HCT116 (cell line): ENCODE results near the gene NF1.

Experiments used
- EZH2 ChIP-seq: fragments of 200-600 bp; sonication (generic); IDR thresholded peaks from 2 replicates; pipeline ENCODE4 v1.6.1; 2017; ENCODE audit warnings: antibody characterized with exemption, mixed run types
- POLR2A ChIP-seq: IDR thresholded peaks from 2 replicates; pipeline ENCODE4 v1.7.0; 2011; ENCODE audit warnings: borderline replicate concordance; ENCODE audit not compliant: insufficient read depth, insufficient read length; ENCODE audit errors: extremely low read depth
- POLR2AphosphoS5 ChIP-seq: IDR thresholded peaks from 2 replicates; pipeline ENCODE4 v1.6.1; 2011; ENCODE audit warnings: mild to moderate bottlenecking, low read depth, low read length, moderate library complexity
- SP1 ChIP-seq: IDR thresholded peaks from 2 replicates; pipeline ENCODE4 v1.6.1; 2012; ENCODE audit warnings: low read depth
- TF ChIP-seq, protein P1 (sequence below), 3 experiments: fragments of 200-600 bp in 1 of 3; sonication (generic) in 1 of 3; IDR thresholded peaks in 2 of 3; conservative IDR thresholded peaks in 1 of 3; 2 replicates each; pipeline ENCODE4 v1.5.1; 2012 to 2017; ENCODE audit warnings: low read depth in 2 of 3, low read length in 2 of 3, antibody characterized with exemption in 1 of 3, borderline replicate concordance in 1 of 3, control low read depth in 1 of 3, mild to moderate bottlenecking in 1 of 3, mixed read lengths in 1 of 3, mixed run types in 1 of 3, moderate library complexity in 1 of 3; ENCODE audit not compliant: insufficient read depth in 1 of 3
- TF ChIP-seq, protein P2 (sequence below): IDR thresholded peaks from 2 replicates; pipeline ENCODE4 v1.6.1; 2011; ENCODE audit warnings: mild to moderate bottlenecking, low read length, moderate library complexity; ENCODE audit not compliant: insufficient replicate concordance; ENCODE audit errors: extremely low read depth
- TF ChIP-seq, protein P3 (sequence below): IDR thresholded peaks from 2 replicates; pipeline ENCODE4 v1.6.1; 2012

DNA sequence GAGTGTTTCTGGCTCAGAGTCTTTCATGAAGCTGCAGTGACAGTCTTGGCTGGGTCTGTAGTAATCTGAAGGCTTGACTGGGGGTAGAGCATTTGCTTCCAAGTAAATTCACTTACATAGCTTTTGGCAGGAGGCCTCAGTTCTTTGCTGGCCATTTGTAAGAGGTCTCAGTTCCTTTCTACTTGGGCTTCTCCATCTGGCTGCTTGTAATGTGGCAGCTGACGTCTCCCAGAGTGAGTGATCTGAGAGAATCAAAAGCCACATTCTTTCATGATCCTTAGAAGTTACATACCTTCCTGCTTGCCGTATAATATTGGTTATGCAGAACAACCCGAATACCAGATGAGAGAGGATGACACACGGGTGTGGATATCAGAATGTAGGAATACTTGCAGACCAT, 39.8 kb downstream of the NF1 start:
- TF ChIP-seq POLR2A, result no peak
- TF ChIP-seq, protein P1, sequence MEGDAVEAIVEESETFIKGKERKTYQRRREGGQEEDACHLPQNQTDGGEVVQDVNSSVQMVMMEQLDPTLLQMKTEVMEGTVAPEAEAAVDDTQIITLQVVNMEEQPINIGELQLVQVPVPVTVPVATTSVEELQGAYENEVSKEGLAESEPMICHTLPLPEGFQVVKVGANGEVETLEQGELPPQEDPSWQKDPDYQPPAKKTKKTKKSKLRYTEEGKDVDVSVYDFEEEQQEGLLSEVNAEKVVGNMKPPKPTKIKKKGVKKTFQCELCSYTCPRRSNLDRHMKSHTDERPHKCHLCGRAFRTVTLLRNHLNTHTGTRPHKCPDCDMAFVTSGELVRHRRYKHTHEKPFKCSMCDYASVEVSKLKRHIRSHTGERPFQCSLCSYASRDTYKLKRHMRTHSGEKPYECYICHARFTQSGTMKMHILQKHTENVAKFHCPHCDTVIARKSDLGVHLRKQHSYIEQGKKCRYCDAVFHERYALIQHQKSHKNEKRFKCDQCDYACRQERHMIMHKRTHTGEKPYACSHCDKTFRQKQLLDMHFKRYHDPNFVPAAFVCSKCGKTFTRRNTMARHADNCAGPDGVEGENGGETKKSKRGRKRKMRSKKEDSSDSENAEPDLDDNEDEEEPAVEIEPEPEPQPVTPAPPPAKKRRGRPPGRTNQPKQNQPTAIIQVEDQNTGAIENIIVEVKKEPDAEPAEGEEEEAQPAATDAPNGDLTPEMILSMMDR (IDR thresholded peaks at IDR 0.05 in 2 of 3, conservative IDR thresholded peaks at IDR 0.05 in 1 of 3; ENCODE audit: borderline replicate concordance in 1 of 3, insufficient read depth in 1 of 3, low read depth in 2 of 3, low read length in 2 of 3), result no peak
- TF ChIP-seq, protein P2, sequence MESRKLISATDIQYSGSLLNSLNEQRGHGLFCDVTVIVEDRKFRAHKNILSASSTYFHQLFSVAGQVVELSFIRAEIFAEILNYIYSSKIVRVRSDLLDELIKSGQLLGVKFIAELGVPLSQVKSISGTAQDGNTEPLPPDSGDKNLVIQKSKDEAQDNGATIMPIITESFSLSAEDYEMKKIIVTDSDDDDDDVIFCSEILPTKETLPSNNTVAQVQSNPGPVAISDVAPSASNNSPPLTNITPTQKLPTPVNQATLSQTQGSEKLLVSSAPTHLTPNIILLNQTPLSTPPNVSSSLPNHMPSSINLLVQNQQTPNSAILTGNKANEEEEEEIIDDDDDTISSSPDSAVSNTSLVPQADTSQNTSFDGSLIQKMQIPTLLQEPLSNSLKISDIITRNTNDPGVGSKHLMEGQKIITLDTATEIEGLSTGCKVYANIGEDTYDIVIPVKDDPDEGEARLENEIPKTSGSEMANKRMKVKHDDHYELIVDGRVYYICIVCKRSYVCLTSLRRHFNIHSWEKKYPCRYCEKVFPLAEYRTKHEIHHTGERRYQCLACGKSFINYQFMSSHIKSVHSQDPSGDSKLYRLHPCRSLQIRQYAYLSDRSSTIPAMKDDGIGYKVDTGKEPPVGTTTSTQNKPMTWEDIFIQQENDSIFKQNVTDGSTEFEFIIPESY, result no peak
- no peak for TF ChIP-seq POLR2AphosphoS5
- TF ChIP-seq EZH2, result no peak
- TF ChIP-seq SP1, result no peak
- TF ChIP-seq, protein P3, sequence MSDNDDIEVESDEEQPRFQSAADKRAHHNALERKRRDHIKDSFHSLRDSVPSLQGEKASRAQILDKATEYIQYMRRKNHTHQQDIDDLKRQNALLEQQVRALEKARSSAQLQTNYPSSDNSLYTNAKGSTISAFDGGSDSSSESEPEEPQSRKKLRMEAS, result no peak
